Skeletal muscle cell (primary cell): Measurements from ENCODE around the gene ACTN1.
"Not testable (repeated sequence)": the region's sequence is repeated elsewhere in the genome, so short reads cannot be mapped to it uniquely, and the experiment has no call there.

Source experiments
- DNase-seq: peaks from one replicate; pipeline ENCODE4 v3.0.0-alpha.2; 2010; ENCODE audit warnings: low read depth
- H3K4me3 ChIP-seq: 2 replicates; pipeline ENCODE4 v1.5.1; 2011; ENCODE audit warnings: low read depth, mild to moderate bottlenecking, control low read depth, low read length, moderate library complexity

ACTN1 gene

DNA sequence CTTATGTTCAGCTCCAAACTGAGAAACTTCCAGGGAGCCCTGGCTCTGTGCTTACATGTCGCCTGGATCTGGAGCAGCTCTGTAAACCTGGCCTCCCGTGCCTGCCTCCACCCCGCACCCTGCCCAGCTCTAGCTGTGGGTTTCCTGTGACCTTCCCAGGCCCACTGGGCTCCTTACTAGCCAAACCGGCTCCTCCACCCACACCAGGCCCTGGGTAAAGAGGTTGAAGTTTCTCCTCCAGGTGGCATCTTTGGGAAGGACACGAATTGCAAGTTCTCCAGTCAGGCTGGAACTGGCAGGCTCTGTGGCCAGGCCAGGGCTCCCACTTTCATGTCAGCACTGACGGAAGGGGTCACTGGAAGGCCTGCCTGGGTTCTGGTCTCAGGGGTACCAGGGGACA is 125.4 kb downstream of the ACTN1 start:
- no peak for DNase-seq

DNA sequence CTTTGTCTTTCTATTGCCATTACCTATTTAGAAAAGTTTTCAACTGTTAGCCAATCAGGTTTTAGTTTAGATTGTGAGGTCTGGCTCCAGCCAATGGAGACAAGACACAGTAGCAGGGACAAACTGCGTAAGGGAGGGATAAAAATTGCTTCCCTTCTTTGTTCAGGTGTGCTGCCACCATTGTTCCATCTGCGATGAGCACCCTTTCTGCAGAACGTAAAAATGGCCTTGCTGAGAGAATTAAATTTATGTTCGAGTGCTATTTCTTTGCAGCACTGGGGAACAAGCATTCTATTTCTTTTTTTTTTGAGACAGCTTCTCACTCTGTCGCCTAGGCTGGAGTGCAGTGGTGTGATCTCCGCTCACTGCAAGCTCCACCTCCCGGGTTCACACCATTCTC is 126.6 kb downstream of the ACTN1 start:
- not testable (repeated sequence) for DNase-seq, H3K4me3 ChIP-seq

More for the DNA sequence above, 125.4 kb downstream of the ACTN1 start:
- H3K4me3 ChIP-seq = no peak overlapping the region

GRCh38 chr14:68851078-68851477 is 128.0 kb downstream of the ACTN1 start:
- DNase-seq = no peak
- no peak overlapping the region for H3K4me3 ChIP-seq

GRCh38 chr14:68849416-68849815 is 129.7 kb downstream of the ACTN1 start:
- no peak for DNase-seq
- no peak overlapping the region for H3K4me3 ChIP-seq

DNA sequence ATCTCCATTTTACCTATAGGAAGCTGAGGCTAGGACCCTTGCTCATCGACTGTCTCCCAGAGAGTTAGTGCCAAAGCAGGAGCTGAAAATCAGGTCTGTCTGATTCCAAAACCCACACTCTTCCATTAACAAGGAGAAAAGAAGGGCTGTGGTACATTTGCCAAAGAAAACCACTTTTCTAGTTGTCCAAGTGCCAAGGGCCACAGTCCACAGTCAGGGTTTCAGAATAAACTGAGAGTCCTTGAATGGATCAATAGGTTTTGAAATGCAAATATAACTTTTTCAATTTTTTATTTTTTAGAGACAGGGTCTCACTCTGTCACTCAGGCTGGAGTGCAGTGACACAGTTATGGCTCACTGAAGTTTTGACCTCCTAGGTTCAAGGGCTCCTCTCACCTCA is 130.8 kb downstream of the ACTN1 start:
- no peak overlapping the region for H3K4me3 ChIP-seq
- no peak for DNase-seq

DNA sequence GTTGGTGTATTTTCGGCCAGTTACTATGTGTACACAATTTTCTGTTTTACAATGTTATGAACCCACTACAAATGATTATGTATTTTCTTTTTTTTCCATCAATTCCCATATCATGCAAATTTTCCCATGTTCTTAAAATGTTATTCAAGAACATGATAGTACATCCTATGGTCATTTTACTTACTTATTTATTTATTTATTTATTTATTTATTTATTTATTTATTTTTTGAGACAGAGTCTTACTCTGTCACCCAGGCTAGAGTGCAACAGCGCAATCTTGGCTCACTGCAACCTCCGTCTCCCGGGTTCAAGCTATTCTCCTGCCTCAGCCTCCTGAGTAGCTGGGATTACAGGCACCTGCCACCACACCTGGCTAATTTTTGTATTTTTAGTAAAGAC is 131.5 kb downstream of the ACTN1 start:
- not testable (repeated sequence) for DNase-seq, H3K4me3 ChIP-seq

DNA sequence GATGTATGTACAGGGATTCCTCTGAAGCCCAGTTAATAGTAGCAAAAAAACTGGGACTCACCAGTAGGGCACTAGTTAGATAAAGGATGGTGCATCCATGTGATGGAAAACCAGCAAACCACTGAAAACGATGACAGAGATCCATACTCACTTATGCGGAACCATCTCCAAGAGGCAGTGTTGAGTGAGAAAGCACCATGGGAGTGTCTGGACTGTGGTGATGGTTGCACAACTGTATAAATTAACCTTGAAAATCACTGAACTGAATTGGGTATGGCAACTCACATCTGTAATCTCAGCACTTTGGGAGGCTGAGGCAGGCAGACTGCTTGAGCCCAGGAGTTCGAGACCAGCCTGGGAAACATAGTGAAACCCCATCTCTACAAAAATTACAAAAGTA is 132.6 kb downstream of the ACTN1 start:
- no peak for DNase-seq
- no peak overlapping the region for H3K4me3 ChIP-seq

DNA sequence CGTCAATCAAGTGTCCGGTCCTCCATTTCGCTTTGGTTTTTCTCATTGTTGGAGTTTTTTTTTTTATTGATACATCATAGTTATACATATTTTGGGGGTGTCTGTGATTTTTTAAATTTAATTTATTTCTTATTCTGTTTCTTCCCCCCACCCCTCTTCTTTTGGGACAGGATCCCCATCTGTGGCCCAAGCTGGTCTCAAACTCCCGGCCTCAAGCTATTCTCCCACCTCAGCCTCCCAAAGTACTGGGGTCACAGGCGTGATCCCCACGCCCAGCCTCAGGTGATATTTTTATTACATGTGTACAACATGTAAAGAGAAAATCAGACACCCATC is 134.9 kb downstream of the ACTN1 start:
- H3K4me3 ChIP-seq = no peak overlapping the region
- DNase-seq = no peak

DNA sequence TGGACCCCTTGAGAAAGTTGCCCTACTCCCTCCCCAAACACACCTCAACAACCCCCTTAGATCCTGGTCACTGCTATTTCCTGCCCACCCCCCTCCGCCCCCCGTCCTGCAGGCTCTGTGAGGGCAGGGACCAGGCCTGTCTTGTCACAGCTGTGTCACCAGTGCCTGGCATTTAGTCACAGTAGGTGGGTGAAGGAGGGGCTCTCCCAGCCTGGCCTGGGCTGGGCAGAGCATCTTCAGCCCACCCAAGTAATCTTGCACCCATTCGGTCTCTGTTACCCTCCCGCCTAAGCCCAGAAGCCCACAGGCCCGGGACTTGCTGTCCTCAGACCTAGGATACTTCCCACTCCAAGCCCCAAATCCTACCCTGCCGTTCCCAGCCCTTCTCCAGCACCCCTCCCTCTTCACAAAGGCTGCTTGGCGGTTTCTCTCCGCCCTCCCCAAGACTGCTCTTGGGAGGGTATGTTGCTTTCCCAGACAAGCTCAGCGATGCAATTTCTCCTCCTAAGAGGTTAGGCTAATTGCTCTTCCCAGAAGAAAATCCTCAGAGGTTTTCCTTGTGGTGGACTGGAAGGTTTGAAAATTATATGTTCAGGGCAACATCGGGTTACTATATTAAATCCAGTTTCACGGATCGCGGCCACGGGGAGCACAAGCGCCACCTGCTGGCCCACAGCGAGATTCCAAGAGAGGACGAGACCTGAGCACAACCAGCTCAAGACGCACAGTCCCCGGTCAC is 135.5 kb downstream of the ACTN1 start:
- H3K4me3 ChIP-seq = peak overlapping the region; percentile 21
- no peak for DNase-seq

DNA sequence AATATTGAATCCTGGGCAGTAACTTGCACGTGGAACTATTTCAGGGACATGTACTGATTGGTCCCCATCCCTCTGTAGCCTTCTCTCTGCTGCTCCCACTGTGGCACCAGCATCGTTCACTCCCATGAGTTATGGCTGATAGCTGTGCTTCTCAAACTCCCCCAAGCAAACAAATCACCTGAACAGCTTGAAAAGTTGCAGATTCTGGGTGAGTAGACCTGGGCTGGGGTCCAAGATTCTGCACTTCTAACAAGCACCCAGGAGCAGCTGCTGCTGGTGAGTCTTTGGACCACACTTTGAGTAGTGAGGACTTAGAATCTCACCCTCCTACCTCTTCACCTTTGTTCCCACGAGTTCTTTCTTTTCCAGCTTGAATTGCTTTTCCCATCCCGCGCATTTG is 136.8 kb downstream of the ACTN1 start:
- no peak for DNase-seq
- H3K4me3 ChIP-seq = no peak overlapping the region

GRCh38 chr14:68841016-68841809 is 137.9 kb downstream of the ACTN1 start:
- no peak for DNase-seq
- H3K4me3 ChIP-seq = no peak overlapping the region

GRCh38 chr14:68840454-68840853 is 138.6 kb downstream of the ACTN1 start:
- no peak for DNase-seq
- H3K4me3 ChIP-seq = no peak overlapping the region

DNA sequence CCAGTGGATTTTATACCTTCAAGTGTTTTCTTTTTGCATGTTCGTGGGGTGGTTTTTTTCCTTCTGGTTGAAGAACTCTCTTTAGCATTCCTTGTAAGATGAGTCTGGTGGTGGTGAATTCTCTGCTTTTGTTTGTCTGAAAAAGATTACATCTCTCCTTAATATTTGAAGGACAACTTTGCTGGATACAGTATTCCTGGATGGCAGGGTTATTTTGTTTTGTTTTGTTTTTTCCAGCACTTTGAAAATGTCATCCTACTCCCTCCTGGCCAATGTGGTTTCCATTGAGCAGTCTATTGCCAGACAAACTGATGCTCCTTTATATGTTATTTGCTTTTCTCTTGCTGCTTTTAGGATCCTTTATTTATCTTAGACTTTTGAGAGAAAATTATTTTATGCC is 143.0 kb downstream of the ACTN1 start:
- H3K4me3 ChIP-seq = no peak overlapping the region
- no peak for DNase-seq

DNA sequence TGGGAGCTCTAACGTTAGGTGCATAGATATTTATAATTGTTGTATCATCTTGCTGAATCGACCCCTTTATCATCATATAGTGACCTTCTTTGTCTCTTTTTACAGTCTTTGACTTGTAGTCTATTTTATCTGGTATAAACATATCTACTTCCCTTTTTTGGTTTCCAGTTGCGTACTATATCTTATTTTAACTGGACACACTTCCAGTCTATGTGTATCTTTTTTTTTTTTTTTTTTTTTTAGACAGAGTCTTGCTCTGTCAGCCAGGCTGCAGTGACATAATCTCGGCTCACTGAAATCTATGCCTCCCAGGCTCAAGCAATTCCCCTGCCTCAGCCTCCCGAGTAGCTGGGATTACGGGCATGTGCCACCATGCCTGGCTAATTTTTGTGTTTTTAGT is 144.3 kb downstream of the ACTN1 start:
- DNase-seq = no peak
- H3K4me3 ChIP-seq = no peak overlapping the region

GRCh38 chr14:68828698-68829097 is 150.4 kb downstream of the ACTN1 start:
- no peak overlapping the region for H3K4me3 ChIP-seq
- no peak for DNase-seq

GRCh38 chr14:68825729-68826128 is 153.4 kb downstream of the ACTN1 start:
- no peak for DNase-seq
- no peak overlapping the region for H3K4me3 ChIP-seq

DNA sequence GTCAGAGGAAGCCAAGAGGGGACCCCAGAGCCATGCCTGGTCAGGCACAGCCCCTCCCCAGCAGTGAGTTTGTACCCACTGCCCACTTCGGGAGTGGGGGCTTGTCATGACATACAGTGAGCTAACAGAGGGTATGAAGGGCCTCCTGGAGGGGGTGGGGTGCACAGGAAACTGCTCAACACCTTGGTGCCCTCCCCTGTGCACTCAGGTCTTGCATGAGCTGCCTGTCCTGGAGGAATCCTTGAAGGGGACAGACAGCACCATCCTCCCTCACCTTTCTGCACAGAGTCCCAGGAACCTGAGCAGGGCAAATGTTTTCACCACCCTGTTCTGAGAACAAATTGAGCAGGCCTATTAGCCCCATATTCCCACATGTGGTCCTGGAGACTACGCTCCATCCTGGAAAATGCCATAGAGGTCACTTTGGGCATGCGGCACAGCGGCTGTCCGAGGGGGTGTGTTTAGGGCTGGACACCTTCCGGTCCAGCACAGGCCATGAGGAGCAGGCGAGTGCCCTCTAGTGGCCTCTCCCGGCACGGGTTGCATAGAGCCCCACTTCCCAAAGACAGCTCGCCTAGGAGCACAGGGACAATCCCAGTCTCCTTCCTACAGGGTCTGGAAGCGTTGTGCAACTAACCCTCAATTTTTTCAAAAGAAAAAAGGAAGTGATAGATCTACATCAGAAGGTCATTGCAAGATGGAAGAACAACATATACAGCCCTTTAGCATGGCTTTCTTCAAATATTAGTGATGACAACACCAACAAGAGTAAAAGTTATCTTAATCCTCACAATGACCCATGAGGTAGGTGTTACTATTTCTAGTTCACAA is 154.4 kb downstream of the ACTN1 start:
- no peak overlapping the region for H3K4me3 ChIP-seq
- DNase-seq = no peak

DNA sequence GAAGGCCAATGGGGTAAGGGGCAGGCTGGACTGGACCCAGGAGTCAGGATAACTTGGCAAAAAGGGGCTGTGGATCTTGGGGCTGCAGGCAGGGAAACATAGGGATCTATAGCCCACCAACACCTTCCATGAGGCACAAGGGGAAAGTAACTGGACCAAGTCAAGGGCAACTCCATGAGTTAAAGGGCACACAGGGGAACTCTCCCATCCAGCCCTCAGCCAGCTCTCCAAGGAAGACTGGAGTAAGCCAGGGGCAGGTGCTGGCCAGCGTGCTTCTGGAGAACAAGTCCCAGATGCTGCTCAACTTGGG is 154.9 kb downstream of the ACTN1 start:
- no peak for DNase-seq
- H3K4me3 ChIP-seq = no peak overlapping the region
